Measurements from ENCODE around the gene CLDN22.

Gene CLDN22

GRCh38 chr4:183304067-183304466, 16.0 kb downstream of the CLDN22 start:
- DNase-seq (ENCODE audit: low spot score): no peak
- in situ Hi-C loops (cut with MboI; ENCODE audit: low pct_unique_long_range_greater_than_20kb, low sequenced_read_pairs, unreplicated experiment): no loop called here
- TF ChIP-seq CTCF (IDR thresholded peaks at IDR 0.05; ENCODE audit: extremely low read depth, insufficient read depth, missing control alignments): no peak

- DNase-seq (ENCODE audit: low spot score): no peak
- in situ Hi-C loops (cut with MboI; ENCODE audit: low pct_unique_long_range_greater_than_20kb, low sequenced_read_pairs, unreplicated experiment): no loop called here
- TF ChIP-seq CTCF (IDR thresholded peaks at IDR 0.05; ENCODE audit: extremely low read depth, insufficient read depth, missing control alignments): no peak
Measured at GRCh38 chr4:183303301-183303700, 16.8 kb downstream of the CLDN22 start.

GRCh38 chr4:183300655-183301054, 19.4 kb downstream of the CLDN22 start:
- no peak for DNase-seq (ENCODE audit: low spot score)
- in situ Hi-C loops (cut with MboI; ENCODE audit: low pct_unique_long_range_greater_than_20kb, low sequenced_read_pairs, unreplicated experiment): no loop called here
- TF ChIP-seq CTCF (IDR thresholded peaks at IDR 0.05; ENCODE audit: extremely low read depth, insufficient read depth, missing control alignments): no peak

GRCh38 chr4:183300070-183300469, 20.0 kb downstream of the CLDN22 start:
- TF ChIP-seq CTCF (IDR thresholded peaks at IDR 0.05; ENCODE audit: extremely low read depth, insufficient read depth, missing control alignments): no peak
- in situ Hi-C loops (cut with MboI; ENCODE audit: low pct_unique_long_range_greater_than_20kb, low sequenced_read_pairs, unreplicated experiment): no loop called here
- no peak for DNase-seq (ENCODE audit: low spot score)

GRCh38 chr4:183299464-183299863, 20.6 kb downstream of the CLDN22 start:
- no peak for DNase-seq (ENCODE audit: low spot score)
- no peak for TF ChIP-seq CTCF (IDR thresholded peaks at IDR 0.05; ENCODE audit: extremely low read depth, insufficient read depth, missing control alignments)
- in situ Hi-C loops (cut with MboI; ENCODE audit: low pct_unique_long_range_greater_than_20kb, low sequenced_read_pairs, unreplicated experiment): no loop called here

- in situ Hi-C loops (cut with MboI; ENCODE audit: low pct_unique_long_range_greater_than_20kb, low sequenced_read_pairs, unreplicated experiment): no loop called here
- TF ChIP-seq CTCF (IDR thresholded peaks at IDR 0.05; ENCODE audit: extremely low read depth, insufficient read depth, missing control alignments): no peak
- no peak for DNase-seq (ENCODE audit: low spot score)
Measured at GRCh38 chr4:183297675-183298074, 22.4 kb downstream of the CLDN22 start.

- TF ChIP-seq CTCF (IDR thresholded peaks at IDR 0.05; ENCODE audit: extremely low read depth, insufficient read depth, missing control alignments): no peak
- no peak for DNase-seq (ENCODE audit: low spot score)
- in situ Hi-C loops (cut with MboI; ENCODE audit: low pct_unique_long_range_greater_than_20kb, low sequenced_read_pairs, unreplicated experiment): no loop called here
Measured at GRCh38 chr4:183295711-183296110, 24.4 kb downstream of the CLDN22 start.

Measured in GM13977 (cell line).